Measurements from ENCODE around the gene COL18A1.

- TF ChIP-seq JUNB (IDR thresholded peaks at IDR 0.05) (no peak), USF2 (IDR thresholded peaks at IDR 0.05) (no peak), MAZ (IDR thresholded peaks at IDR 0.05; ENCODE audit: borderline replicate concordance, low read depth, low read length) (no peak), CTCF (IDR thresholded peaks at IDR 0.05) (no peak), JUN (IDR thresholded peaks at IDR 0.05) (no peak), CHD2 (IDR thresholded peaks at IDR 0.05; ENCODE audit: low read length, partially characterized antibody) (no peak), EP300 (IDR thresholded peaks at IDR 0.05) (no peak), FOSL2 (IDR thresholded peaks at IDR 0.05) (no peak), FOSL2 (CRISPR knock-in tag; IDR thresholded peaks at IDR 0.05) (no peak), POLR2A (IDR thresholded peaks at IDR 0.05; ENCODE audit: low read length) (no peak)
Observed at GRCh38 chr21:45551783-45552695, 147.1 kb downstream of the COL18A1 start.

Measured in A549 (cell line).